ENCODE results near the gene SHLD2. TPM values are rescaled to one million over a fixed set of nuclear protein-coding genes. Genes with fewer than 3 reads are reported as not detected.
A peak's percentile ranks its signal among the peaks of the same experiment; 100 is the strongest.
"Not testable (repeated sequence)": the region's sequence is repeated elsewhere in the genome, so short reads cannot be mapped to it uniquely, and the experiment has no call there.

SHLD2 gene
- total and polyA plus RNA-seq, 2 experiments from 2014 or later, result 13.5 to 22.9 TPM

- H3K79me2 ChIP-seq (ENCODE audit: insufficient read depth); H3K36me3 ChIP-seq (ENCODE audit: low read depth); H3K9me3 ChIP-seq (ENCODE audit: low read depth); H3K27ac ChIP-seq; H3K4me1 ChIP-seq (ENCODE audit: insufficient read depth); H3K9ac ChIP-seq; H2AFZ ChIP-seq; H3K9me2 ChIP-seq (ENCODE audit: insufficient read depth); H4K20me1 ChIP-seq (ENCODE audit: insufficient read depth); H3K27me3 ChIP-seq (replicated peaks; ENCODE audit: insufficient read depth); DNase-seq; H3F3A ChIP-seq (ENCODE audit: insufficient read depth): not testable (repeated sequence)
- in situ Hi-C loops (cut with MboI), result loop anchor here (25.0 kb wide), 1 partner anchor 308 kb away; the partner anchor contains the start of gene MINPP1
- WGBS, 2 experiments (ENCODE audit: low coverage in 1 of 2, low lambda C conversion rate in 2 of 2, missing lambda C conversion rate in 2 of 2), result 6 to 16% methylated on average over 2 to 3 of the region's 4 CpGs
- Histone ChIP-seq H3K4me3 (peak overlapping the region; percentile 47; the same call in 1 of the 2 replicates), H3K4me2 (ENCODE audit: unreplicated experiment) (peak overlapping the region; percentile 98)
These were observed 109.8 kb downstream of the SHLD2 start for GRCh38 chr10:87204801-87205200.

- H3K27ac ChIP-seq; H3K9me2 ChIP-seq (ENCODE audit: insufficient read depth); H3K9me3 ChIP-seq (ENCODE audit: low read depth); H3K4me3 ChIP-seq; H2AFZ ChIP-seq; H3K4me1 ChIP-seq (ENCODE audit: insufficient read depth); H3K4me2 ChIP-seq (ENCODE audit: unreplicated experiment); H3K9ac ChIP-seq; H3K79me2 ChIP-seq (ENCODE audit: insufficient read depth); DNase-seq; H3K27me3 ChIP-seq (replicated peaks; ENCODE audit: insufficient read depth); H3K36me3 ChIP-seq (ENCODE audit: low read depth); H4K20me1 ChIP-seq (ENCODE audit: insufficient read depth): not testable (repeated sequence)
- in situ Hi-C loops (cut with MboI), result loop anchor here (25.0 kb wide), 1 partner anchor 305 kb away; the partner anchor contains the start of gene MINPP1
- H3F3A ChIP-seq (ENCODE audit: insufficient read depth), result peaks cover 12% of the 10 kb centered on the region; the same call in 1 of the 2 replicates
- 80 to 82% methylated on average over 4 of the region's 4 CpGs for WGBS, 2 experiments (ENCODE audit: low coverage in 1 of 2, low lambda C conversion rate in 2 of 2, missing lambda C conversion rate in 2 of 2)
These were observed 111.9 kb downstream of the SHLD2 start for GRCh38 chr10:87206922-87207321.

GRCh38 chr10:87210309-87210708, 115.3 kb downstream of the SHLD2 start:
- H3K4me2 ChIP-seq (ENCODE audit: unreplicated experiment); H3K79me2 ChIP-seq (ENCODE audit: insufficient read depth); H2AFZ ChIP-seq; H3F3A ChIP-seq (ENCODE audit: insufficient read depth); H3K27ac ChIP-seq; H4K20me1 ChIP-seq (ENCODE audit: insufficient read depth); H3K9me3 ChIP-seq (ENCODE audit: low read depth); DNase-seq; H3K9ac ChIP-seq; H3K4me1 ChIP-seq (ENCODE audit: insufficient read depth); H3K9me2 ChIP-seq (ENCODE audit: insufficient read depth); H3K4me3 ChIP-seq; H3K27me3 ChIP-seq (replicated peaks; ENCODE audit: insufficient read depth); H3K36me3 ChIP-seq (ENCODE audit: low read depth): not testable (repeated sequence)
- WGBS, 2 experiments (ENCODE audit: low coverage in 1 of 2, low lambda C conversion rate in 2 of 2, missing lambda C conversion rate in 2 of 2), result 93 to 95% methylated on average over 5 of the region's 5 CpGs
- in situ Hi-C loops (cut with MboI), result loop anchor here (25.0 kb wide), 1 partner anchor 302 kb away; the partner anchor contains the start of gene MINPP1

GRCh38 chr10:87211848-87212247, 116.8 kb downstream of the SHLD2 start:
- not testable (repeated sequence) for H3K79me2 ChIP-seq (ENCODE audit: insufficient read depth); H3K27ac ChIP-seq; H3K27me3 ChIP-seq (replicated peaks; ENCODE audit: insufficient read depth); H2AFZ ChIP-seq; H3K9ac ChIP-seq; H3K36me3 ChIP-seq (ENCODE audit: low read depth); H4K20me1 ChIP-seq (ENCODE audit: insufficient read depth); H3K4me2 ChIP-seq (ENCODE audit: unreplicated experiment); H3K4me1 ChIP-seq (ENCODE audit: insufficient read depth); H3K9me2 ChIP-seq (ENCODE audit: insufficient read depth); H3F3A ChIP-seq (ENCODE audit: insufficient read depth); H3K4me3 ChIP-seq; H3K9me3 ChIP-seq (ENCODE audit: low read depth)
- in situ Hi-C loops (cut with MboI), result loop anchor here (25.0 kb wide), 1 partner anchor 300 kb away; the partner anchor contains the start of gene MINPP1
- peak; percentile 32 for DNase-seq
- WGBS, 2 experiments (ENCODE audit: low coverage in 1 of 2, low lambda C conversion rate in 2 of 2, missing lambda C conversion rate in 2 of 2), result 40 to 42% methylated on average over 2 of the region's 2 CpGs

GRCh38 chr10:87213150-87213765, 118.3 kb downstream of the SHLD2 start:
- in situ Hi-C loops (cut with MboI), result loop anchor here (25.0 kb wide), 1 partner anchor 299 kb away; the partner anchor contains the start of gene MINPP1
- H3K9ac ChIP-seq; H4K20me1 ChIP-seq (ENCODE audit: insufficient read depth); H3F3A ChIP-seq (ENCODE audit: insufficient read depth); H3K27ac ChIP-seq; H2AFZ ChIP-seq; H3K4me2 ChIP-seq (ENCODE audit: unreplicated experiment); H3K9me2 ChIP-seq (ENCODE audit: insufficient read depth); H3K4me3 ChIP-seq; H3K36me3 ChIP-seq (ENCODE audit: low read depth); H3K9me3 ChIP-seq (ENCODE audit: low read depth); H3K79me2 ChIP-seq (ENCODE audit: insufficient read depth); H3K4me1 ChIP-seq (ENCODE audit: insufficient read depth); H3K27me3 ChIP-seq (replicated peaks; ENCODE audit: insufficient read depth); DNase-seq: not testable (repeated sequence)
- WGBS, 2 experiments (ENCODE audit: low coverage in 1 of 2, low lambda C conversion rate in 2 of 2, missing lambda C conversion rate in 2 of 2), result 64 to 84% methylated on average over 4 to 8 of the region's 8 CpGs

GRCh38 chr10:87213806-87214205, 118.8 kb downstream of the SHLD2 start:
- H3K36me3 ChIP-seq (ENCODE audit: low read depth); H3K9ac ChIP-seq; DNase-seq; H3F3A ChIP-seq (ENCODE audit: insufficient read depth); H3K79me2 ChIP-seq (ENCODE audit: insufficient read depth); H3K4me1 ChIP-seq (ENCODE audit: insufficient read depth); H3K27ac ChIP-seq; H2AFZ ChIP-seq; H3K4me2 ChIP-seq (ENCODE audit: unreplicated experiment); H4K20me1 ChIP-seq (ENCODE audit: insufficient read depth); H3K4me3 ChIP-seq; H3K27me3 ChIP-seq (replicated peaks; ENCODE audit: insufficient read depth); H3K9me3 ChIP-seq (ENCODE audit: low read depth); H3K9me2 ChIP-seq (ENCODE audit: insufficient read depth): not testable (repeated sequence)
- in situ Hi-C loops (cut with MboI), result loop anchor here (25.0 kb wide), 1 partner anchor 298 kb away; the partner anchor contains the start of gene MINPP1
- WGBS, 2 experiments (ENCODE audit: low coverage in 1 of 2, low lambda C conversion rate in 2 of 2, missing lambda C conversion rate in 2 of 2), result 93 to 94% methylated on average over 18 to 21 of the region's 21 CpGs

GRCh38 chr10:87216120-87216519, 121.1 kb downstream of the SHLD2 start:
- in situ Hi-C loops (cut with MboI), result loop anchor here (25.0 kb wide), 1 partner anchor 296 kb away; the partner anchor contains the start of gene MINPP1
- H3K4me1 ChIP-seq (ENCODE audit: insufficient read depth); DNase-seq; H3K9me2 ChIP-seq (ENCODE audit: insufficient read depth); H3K9ac ChIP-seq; H2AFZ ChIP-seq; H3K27me3 ChIP-seq (replicated peaks; ENCODE audit: insufficient read depth); H4K20me1 ChIP-seq (ENCODE audit: insufficient read depth); H3K27ac ChIP-seq; H3K79me2 ChIP-seq (ENCODE audit: insufficient read depth); H3F3A ChIP-seq (ENCODE audit: insufficient read depth); H3K4me2 ChIP-seq (ENCODE audit: unreplicated experiment); H3K4me3 ChIP-seq; H3K9me3 ChIP-seq (ENCODE audit: low read depth); H3K36me3 ChIP-seq (ENCODE audit: low read depth): not testable (repeated sequence)
- WGBS, 2 experiments (ENCODE audit: low coverage in 1 of 2, low lambda C conversion rate in 2 of 2, missing lambda C conversion rate in 2 of 2), result 96 to 100% methylated on average over 3 to 11 of the region's 11 CpGs
